RWPE2 (cell line): Measurements from ENCODE around the gene DOCK11.
A peak's percentile ranks its signal among the peaks of the same experiment; 100 is the strongest.

ENCODE experiments used
- ATAC-seq: fragments of 200-7000 bp; cut with Tn5 transposase; 3 replicates; pipeline ENCODE4 v1.9.1; 2021; ENCODE audit warnings: low read depth
- DNase-seq: peaks from one replicate; pipeline ENCODE4 v3.0.0-alpha.2; 2020; ENCODE audit warnings: low spot score
- H3K27ac ChIP-seq: fragments of 450-650 bp; 2 replicates; pipeline ENCODE4 v1.5.1; 2017; ENCODE audit warnings: mild to moderate bottlenecking; ENCODE audit not compliant: poor library complexity, severe bottlenecking
- H3K27me3 ChIP-seq: fragments of 250-450 bp; sonication (Bioruptor Pico); 2 replicates; pipeline ENCODE4 v1.5.1; 2021; ENCODE audit warnings: mild to moderate bottlenecking, moderate library complexity; ENCODE audit not compliant: insufficient read depth, poor library complexity, severe bottlenecking
- H3K36me3 ChIP-seq: fragments of 250-450 bp; sonication (Bioruptor Pico); 2 replicates; pipeline ENCODE4 v1.5.1; 2020; ENCODE audit warnings: low read depth, mild to moderate bottlenecking, moderate library complexity
- H3K4me1 ChIP-seq: fragments of 250-450 bp; sonication (Bioruptor Pico); 2 replicates; pipeline ENCODE4 v1.5.1; 2021; ENCODE audit warnings: mild to moderate bottlenecking, moderate library complexity; ENCODE audit not compliant: insufficient read depth, poor library complexity, severe bottlenecking
- H3K4me3 ChIP-seq: fragments of 250-450 bp; sonication (Bioruptor Pico); 2 replicates; pipeline ENCODE4 v1.5.1; 2021; ENCODE audit warnings: mild to moderate bottlenecking, moderate library complexity; ENCODE audit not compliant: severe bottlenecking
- H3K9me3 ChIP-seq: fragments of 250-450 bp; sonication (Bioruptor Pico); 2 replicates; pipeline ENCODE4 v1.5.1; 2021; ENCODE audit warnings: mild to moderate bottlenecking, moderate library complexity; ENCODE audit not compliant: severe bottlenecking
- TF ChIP-seq, protein P1 (sequence below): fragments of 450-650 bp; IDR thresholded peaks from one replicate; pipeline ENCODE4 v1.5.1; 2017; ENCODE audit warnings: mild to moderate bottlenecking, moderate library complexity; ENCODE audit not compliant: poor library complexity, severe bottlenecking

DOCK11 gene

DNA sequence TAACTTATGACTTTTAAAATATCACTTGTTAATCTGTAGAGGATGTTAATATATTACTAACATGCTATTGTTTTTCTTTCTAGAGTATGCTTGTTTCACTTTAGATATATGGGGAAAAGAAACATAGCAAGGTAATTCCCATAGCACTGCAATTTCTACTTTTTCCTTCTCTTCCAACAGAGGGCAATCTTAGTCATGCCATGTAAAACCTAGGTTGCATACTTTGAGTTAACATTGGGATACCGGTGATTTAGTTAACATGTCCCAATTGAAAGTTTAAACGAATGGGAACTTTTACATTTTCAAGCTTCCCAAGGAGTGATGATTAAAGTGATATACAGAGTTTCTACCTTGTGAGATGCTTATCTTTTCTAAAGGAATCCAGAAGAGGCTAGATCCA is 142.4 kb downstream of the DOCK11 start:
- H3K4me1 ChIP-seq: no peaks in the 10 kb centered on the region
- no peak overlapping the region for H3K27ac ChIP-seq
- H3K36me3 ChIP-seq: no peaks in the 10 kb centered on the region
- no peak for DNase-seq
- TF ChIP-seq, protein P1, sequence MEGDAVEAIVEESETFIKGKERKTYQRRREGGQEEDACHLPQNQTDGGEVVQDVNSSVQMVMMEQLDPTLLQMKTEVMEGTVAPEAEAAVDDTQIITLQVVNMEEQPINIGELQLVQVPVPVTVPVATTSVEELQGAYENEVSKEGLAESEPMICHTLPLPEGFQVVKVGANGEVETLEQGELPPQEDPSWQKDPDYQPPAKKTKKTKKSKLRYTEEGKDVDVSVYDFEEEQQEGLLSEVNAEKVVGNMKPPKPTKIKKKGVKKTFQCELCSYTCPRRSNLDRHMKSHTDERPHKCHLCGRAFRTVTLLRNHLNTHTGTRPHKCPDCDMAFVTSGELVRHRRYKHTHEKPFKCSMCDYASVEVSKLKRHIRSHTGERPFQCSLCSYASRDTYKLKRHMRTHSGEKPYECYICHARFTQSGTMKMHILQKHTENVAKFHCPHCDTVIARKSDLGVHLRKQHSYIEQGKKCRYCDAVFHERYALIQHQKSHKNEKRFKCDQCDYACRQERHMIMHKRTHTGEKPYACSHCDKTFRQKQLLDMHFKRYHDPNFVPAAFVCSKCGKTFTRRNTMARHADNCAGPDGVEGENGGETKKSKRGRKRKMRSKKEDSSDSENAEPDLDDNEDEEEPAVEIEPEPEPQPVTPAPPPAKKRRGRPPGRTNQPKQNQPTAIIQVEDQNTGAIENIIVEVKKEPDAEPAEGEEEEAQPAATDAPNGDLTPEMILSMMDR: peak; percentile 32
- H3K9me3 ChIP-seq: no peaks in the 10 kb centered on the region
- H3K4me3 ChIP-seq: no peak overlapping the region
- H3K27me3 ChIP-seq: no peaks in the 10 kb centered on the region
- ATAC-seq: no peak

DNA sequence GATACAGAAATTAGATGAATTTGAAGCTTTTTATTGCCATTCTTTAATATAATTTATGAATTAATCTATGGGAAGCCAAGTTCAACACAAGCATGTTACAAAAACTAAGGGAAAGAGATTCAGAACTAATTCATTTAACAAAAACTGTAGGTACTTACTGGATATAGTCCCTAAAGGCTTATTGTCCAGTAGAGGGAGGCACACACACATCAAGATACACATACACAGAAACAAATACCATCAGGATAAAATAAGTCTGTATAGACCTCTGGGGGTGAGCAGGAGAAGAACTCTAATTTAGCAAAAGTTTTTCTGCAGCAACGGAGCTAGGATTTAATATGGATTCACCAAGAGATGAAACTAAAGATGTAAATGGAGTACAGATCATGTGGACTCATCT is 148.8 kb downstream of the DOCK11 start:
- H3K36me3 ChIP-seq: no peaks in the 10 kb centered on the region
- H3K4me3 ChIP-seq: no peak overlapping the region
- DNase-seq: no peak
- TF ChIP-seq, protein P1: peak; percentile 60
- no peak overlapping the region for H3K27ac ChIP-seq
- H3K4me1 ChIP-seq: no peaks in the 10 kb centered on the region
- peak; percentile 76 for ATAC-seq
- no peaks in the 10 kb centered on the region for H3K27me3 ChIP-seq
- no peaks in the 10 kb centered on the region for H3K9me3 ChIP-seq

GRCh38 chrX:118652717-118653116 is 157.1 kb downstream of the DOCK11 start:
- no peaks in the 10 kb centered on the region for H3K36me3 ChIP-seq
- no peak overlapping the region for H3K27ac ChIP-seq
- DNase-seq: no peak

GRCh38 chrX:118654331-118654730 is 158.7 kb downstream of the DOCK11 start:
- TF ChIP-seq, protein P1: no peak
- Histone ChIP-seq H3K27ac (no peak overlapping the region), H3K4me3 (no peak overlapping the region), H3K27me3 (no peaks in the 10 kb centered on the region), H3K9me3 (no peaks in the 10 kb centered on the region), H3K4me1 (no peaks in the 10 kb centered on the region), H3K36me3 (no peaks in the 10 kb centered on the region)
- DNase-seq (no peak), ATAC-seq (no peak)

More at GRCh38 chrX:118652717-118653116, 157.1 kb downstream of the DOCK11 start:
- ATAC-seq: no peak
- TF ChIP-seq, protein P1: no peak
- no peaks in the 10 kb centered on the region for H3K27me3 ChIP-seq
- no peaks in the 10 kb centered on the region for H3K4me1 ChIP-seq
- no peaks in the 10 kb centered on the region for H3K9me3 ChIP-seq
- H3K4me3 ChIP-seq: no peak overlapping the region

DNA sequence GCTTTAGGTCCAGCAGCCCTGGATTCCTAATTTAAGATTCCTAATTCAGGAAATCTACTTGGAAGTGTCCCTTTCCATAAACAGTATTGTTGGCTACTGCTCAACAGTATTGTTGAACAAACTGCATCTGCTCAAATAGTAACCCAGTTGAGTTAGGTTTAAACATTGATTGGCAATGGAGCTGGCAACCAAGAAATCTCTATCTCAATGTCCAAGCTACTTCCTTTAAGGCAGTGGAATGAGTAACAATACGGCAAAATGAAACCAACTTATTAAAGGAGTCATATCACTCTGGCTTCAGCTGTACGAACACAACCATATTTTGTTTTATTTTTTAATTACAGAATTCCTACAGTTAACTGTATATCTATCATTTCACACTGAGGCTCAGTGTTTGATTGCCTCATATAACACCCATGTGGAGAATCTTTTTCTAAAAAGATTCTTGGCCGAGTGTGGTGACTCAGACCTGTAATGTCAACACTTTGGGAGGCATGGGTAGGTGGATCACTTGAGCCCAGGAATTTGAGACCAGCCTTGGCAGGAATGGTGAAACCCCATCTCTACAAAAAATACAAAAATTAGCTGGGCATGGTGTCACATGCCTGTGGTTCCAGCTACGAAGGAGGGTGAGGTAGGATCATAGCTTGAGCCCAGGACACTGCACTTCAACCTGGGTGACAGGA is 160.1 kb downstream of the DOCK11 start:
- Histone ChIP-seq H3K4me3 (no peak overlapping the region), H3K27ac (no peak overlapping the region), H3K27me3 (no peaks in the 10 kb centered on the region), H3K4me1 (no peaks in the 10 kb centered on the region), H3K36me3 (no peaks in the 10 kb centered on the region), H3K9me3 (no peaks in the 10 kb centered on the region)
- DNase-seq (no peak), ATAC-seq (peak; percentile 64)
- TF ChIP-seq, protein P1: no peak
